Uterus (tissue), 2 donors: Measurements from ENCODE around the gene VWF.
A peak's percentile ranks its signal among the peaks of the same experiment; 100 is the strongest.

ENCODE experiments used
- CTCF ChIP-seq, 4 experiments: fragments of 200-600 bp in 2 of 4; fragments of 450-650 bp in 2 of 4; sonication (generic) in 2 of 4; IDR thresholded peaks; one replicate each; pipeline ENCODE4 v1.5.1; 2016 to 2019; ENCODE audit warnings: antibody characterized with exemption in 4 of 4, mild to moderate bottlenecking in 2 of 4, moderate library complexity in 1 of 4
- POLR2A ChIP-seq, 2 donors: fragments of 450-650 bp; IDR thresholded peaks; one replicate each; pipeline ENCODE4 v1.6.1; 2016; ENCODE audit warnings: antibody characterized with exemption in 2 of 2, mild to moderate bottlenecking in 1 of 2, moderate library complexity in 1 of 2

GRCh38 chr12:6056406-6057240, 67.8 kb downstream of the VWF start:
- TF ChIP-seq POLR2A (IDR thresholded peaks at IDR 0.05): no peak
- TF ChIP-seq CTCF (IDR thresholded peaks at IDR 0.05): peak in 3 of 4 experiments; percentile 9 to 19 (median 14)
